Stromal cell of bone marrow (primary cell): ENCODE data around the gene FTCD.
"Not testable (repeated sequence)": the region's sequence is repeated elsewhere in the genome, so short reads cannot be mapped to it uniquely, and the experiment has no call there.

ENCODE experiments used
- DNase-seq: peaks from one replicate; pipeline ENCODE4 v3.0.0-alpha.2; 2012; ENCODE audit warnings: low read depth

FTCD gene

DNA sequence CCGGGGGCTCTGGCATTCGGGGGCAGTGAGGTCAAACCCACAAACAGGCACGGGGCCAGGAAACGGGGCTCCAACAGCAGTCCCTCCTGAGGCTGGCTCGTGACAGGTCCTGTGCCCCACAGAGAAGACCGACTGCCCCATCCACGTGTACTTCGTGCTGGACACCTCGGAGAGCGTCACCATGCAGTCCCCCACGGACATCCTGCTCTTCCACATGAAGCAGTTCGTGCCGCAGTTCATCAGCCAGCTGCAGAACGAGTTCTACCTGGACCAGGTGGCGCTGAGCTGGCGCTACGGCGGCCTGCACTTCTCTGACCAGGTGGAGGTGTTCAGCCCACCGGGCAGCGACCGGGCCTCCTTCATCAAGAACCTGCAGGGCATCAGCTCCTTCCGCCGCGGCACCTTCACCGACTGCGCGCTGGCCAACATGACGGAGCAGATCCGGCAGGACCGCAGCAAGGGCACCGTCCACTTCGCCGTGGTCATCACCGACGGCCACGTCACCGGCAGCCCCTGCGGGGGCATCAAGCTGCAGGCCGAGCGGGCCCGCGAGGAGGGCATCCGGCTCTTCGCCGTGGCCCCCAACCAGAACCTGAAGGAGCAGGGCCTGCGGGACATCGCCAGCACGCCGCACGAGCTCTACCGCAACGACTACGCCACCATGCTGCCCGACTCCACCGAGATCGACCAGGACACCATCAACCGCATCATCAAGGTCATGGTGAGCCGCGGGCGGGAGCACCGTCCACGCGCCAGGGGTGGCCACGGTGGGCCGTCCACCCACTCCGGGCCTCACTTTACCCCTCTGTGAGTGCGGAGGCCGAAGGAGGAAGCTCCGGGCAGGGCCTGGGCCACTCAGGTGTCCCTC is 43.3 kb downstream of the FTCD start:
- no peak for DNase-seq

- no peak for DNase-seq
These were observed 44.2 kb downstream of the FTCD start for GRCh38 chr21:46111193-46111571.

GRCh38 chr21:46110499-46111192 is 44.7 kb downstream of the FTCD start:
- no peak for DNase-seq

GRCh38 chr21:46109313-46110221 is 45.8 kb downstream of the FTCD start:
- no peak for DNase-seq

- no peak for DNase-seq
These were observed 46.5 kb downstream of the FTCD start for GRCh38 chr21:46108827-46109312.

GRCh38 chr21:46107376-46107775 is 48.0 kb downstream of the FTCD start:
- DNase-seq: not testable (repeated sequence)

- no peak for DNase-seq
These were observed 51.3 kb downstream of the FTCD start for GRCh38 chr21:46104104-46104503.

- no peak for DNase-seq
These were observed 54.5 kb downstream of the FTCD start for GRCh38 chr21:46100906-46101305.

- peak; percentile 65 for DNase-seq
These were observed 55.0 kb downstream of the FTCD start for GRCh38 chr21:46100426-46100825.

- no peak for DNase-seq
These were observed 55.4 kb downstream of the FTCD start for GRCh38 chr21:46100020-46100419.

GRCh38 chr21:46099476-46099875 is 55.9 kb downstream of the FTCD start:
- no peak for DNase-seq

- DNase-seq: no peak
These were observed 56.9 kb downstream of the FTCD start for GRCh38 chr21:46098303-46099141.

- peak; percentile 57 for DNase-seq
These were observed 57.8 kb downstream of the FTCD start, which contains the start of gene COL6A2 for GRCh38 chr21:46097336-46098293. COL6A2 (plus strand) TSS chr21:46098112.

- no peak for DNase-seq
These were observed 58.6 kb downstream of the FTCD start for GRCh38 chr21:46096596-46097335.

- no peak for DNase-seq
These were observed 59.4 kb downstream of the FTCD start for GRCh38 chr21:46095814-46096595.

- DNase-seq: no peak
These were observed 60.2 kb downstream of the FTCD start for GRCh38 chr21:46095083-46095719.

- DNase-seq: no peak
These were observed 60.8 kb downstream of the FTCD start for GRCh38 chr21:46094401-46095082.
